ENCODE results near the gene PATL1. TPM values are rescaled to one million over a fixed set of nuclear protein-coding genes. Genes with fewer than 3 reads are reported as not detected.

PATL1 gene
- polyA plus RNA-seq, 2 donors: 7.3 to 12.6 TPM

DNA sequence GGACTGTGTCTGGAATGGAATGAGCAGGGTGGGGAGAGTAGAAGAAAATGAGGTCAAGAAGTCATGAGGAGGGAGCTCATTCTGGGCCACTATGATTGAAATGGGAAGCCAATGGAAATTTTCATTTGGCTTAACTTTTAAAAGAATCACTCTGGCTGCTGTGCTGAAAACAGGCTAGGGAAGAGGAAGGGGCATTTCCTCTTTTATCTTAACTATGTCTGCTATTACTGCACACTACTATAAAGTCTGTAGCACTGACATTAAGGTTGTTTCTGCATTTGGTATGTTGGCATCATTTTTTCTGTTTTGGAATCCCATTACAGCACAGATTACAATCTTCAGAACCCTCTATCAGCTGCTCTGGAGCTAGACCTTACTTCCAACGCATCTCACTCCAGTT lies 8.2 kb downstream of the PATL1 start:
- no peaks in the 10 kb centered on the region for H3K4me1 ChIP-seq (ENCODE audit: control insufficient read depth in 2 of 2, insufficient read depth in 2 of 2, low read length in 1 of 2)
- H3K4me3 ChIP-seq (ENCODE audit: low read depth in 1 of 2, low read length in 2 of 2): no peak overlapping the region
- 90 to 92% methylated on average over 1 of the region's 1 CpG for WGBS, 2 donors
- no peak overlapping the region for H3K27ac ChIP-seq (ENCODE audit: low read depth in 2 of 2, low read length in 1 of 2)
- no peaks in the 10 kb centered on the region for H3K9me3 ChIP-seq (ENCODE audit: control insufficient read depth in 2 of 2, insufficient read depth in 1 of 2, low read depth in 1 of 2, low read length in 1 of 2)
- H3K27me3 ChIP-seq (ENCODE audit: control insufficient read depth in 1 of 2, insufficient read depth in 2 of 2, low read length in 2 of 2): no peaks in the 10 kb centered on the region
- peaks cover 7 to 25% of the 10 kb centered on the region in 2 donors for H3K36me3 ChIP-seq (ENCODE audit: control insufficient read depth in 2 of 2, insufficient read depth in 2 of 2, low read length in 1 of 2)

DNA sequence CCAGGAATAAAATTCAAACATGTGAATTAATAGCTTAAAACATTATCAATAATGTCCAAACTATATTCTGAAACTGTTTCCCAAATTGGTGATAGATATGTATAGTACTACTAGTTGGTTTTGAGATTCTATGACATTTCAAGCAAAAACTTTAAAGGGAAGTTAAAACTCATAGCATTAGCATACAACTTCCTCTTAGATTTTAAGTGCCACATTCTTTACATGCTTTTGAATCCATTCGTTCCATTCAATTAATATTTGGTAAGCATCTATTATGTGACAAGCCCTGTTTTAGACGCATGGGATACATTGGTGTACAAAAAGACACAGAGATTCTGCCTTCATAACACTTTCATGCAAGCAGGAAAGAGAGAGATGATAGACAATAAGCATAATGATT lies 8.9 kb downstream of the PATL1 start:
- Histone ChIP-seq H3K4me3 (ENCODE audit: low read depth in 1 of 2, low read length in 2 of 2) (no peak overlapping the region), H3K4me1 (ENCODE audit: control insufficient read depth in 2 of 2, insufficient read depth in 2 of 2, low read length in 1 of 2) (no peaks in the 10 kb centered on the region), H3K9me3 (ENCODE audit: control insufficient read depth in 2 of 2, insufficient read depth in 1 of 2, low read depth in 1 of 2, low read length in 1 of 2) (no peaks in the 10 kb centered on the region), H3K27me3 (ENCODE audit: control insufficient read depth in 1 of 2, insufficient read depth in 2 of 2, low read length in 2 of 2) (no peaks in the 10 kb centered on the region), H3K36me3 (ENCODE audit: control insufficient read depth in 2 of 2, insufficient read depth in 2 of 2, low read length in 1 of 2) (peaks cover 7 to 27% of the 10 kb centered on the region in 2 donors), H3K27ac (ENCODE audit: low read depth in 2 of 2, low read length in 1 of 2) (no peak overlapping the region)
- 65 to 76% methylated on average over 2 of the region's 2 CpGs for WGBS, 2 donors

- no peaks in the 10 kb centered on the region for H3K4me1 ChIP-seq (ENCODE audit: control insufficient read depth in 2 of 2, insufficient read depth in 2 of 2, low read length in 1 of 2)
- H3K36me3 ChIP-seq (ENCODE audit: control insufficient read depth in 2 of 2, insufficient read depth in 2 of 2, low read length in 1 of 2): peaks cover 7 to 31% of the 10 kb centered on the region in 2 donors
- H3K27ac ChIP-seq (ENCODE audit: low read depth in 2 of 2, low read length in 1 of 2): no peak overlapping the region
- H3K27me3 ChIP-seq (ENCODE audit: control insufficient read depth in 1 of 2, insufficient read depth in 2 of 2, low read length in 2 of 2): no peaks in the 10 kb centered on the region
- H3K4me3 ChIP-seq (ENCODE audit: low read depth in 1 of 2, low read length in 2 of 2): no peak overlapping the region
- H3K9me3 ChIP-seq (ENCODE audit: control insufficient read depth in 2 of 2, insufficient read depth in 1 of 2, low read depth in 1 of 2, low read length in 1 of 2): no peaks in the 10 kb centered on the region
- 92 to 96% methylated on average over 5 of the region's 5 CpGs for WGBS, 2 donors
Observed at GRCh38 chr11:59658036-59658435, 10.8 kb downstream of the PATL1 start.

- no peaks in the 10 kb centered on the region for H3K4me1 ChIP-seq (ENCODE audit: control insufficient read depth in 2 of 2, insufficient read depth in 2 of 2, low read length in 1 of 2)
- no peaks in the 10 kb centered on the region for H3K27me3 ChIP-seq (ENCODE audit: control insufficient read depth in 1 of 2, insufficient read depth in 2 of 2, low read length in 2 of 2)
- H3K27ac ChIP-seq (ENCODE audit: low read depth in 2 of 2, low read length in 1 of 2): no peak overlapping the region
- no peak overlapping the region for H3K4me3 ChIP-seq (ENCODE audit: low read depth in 1 of 2, low read length in 2 of 2)
- 91% methylated on average over 4 of the region's 4 CpGs for WGBS, 2 donors
- H3K36me3 ChIP-seq (ENCODE audit: control insufficient read depth in 2 of 2, insufficient read depth in 2 of 2, low read length in 1 of 2): peaks cover 16 to 36% of the 10 kb centered on the region in 2 donors
- H3K9me3 ChIP-seq (ENCODE audit: control insufficient read depth in 2 of 2, insufficient read depth in 1 of 2, low read depth in 1 of 2, low read length in 1 of 2): no peaks in the 10 kb centered on the region
Observed at GRCh38 chr11:59654893-59655292, 13.9 kb downstream of the PATL1 start.

DNA sequence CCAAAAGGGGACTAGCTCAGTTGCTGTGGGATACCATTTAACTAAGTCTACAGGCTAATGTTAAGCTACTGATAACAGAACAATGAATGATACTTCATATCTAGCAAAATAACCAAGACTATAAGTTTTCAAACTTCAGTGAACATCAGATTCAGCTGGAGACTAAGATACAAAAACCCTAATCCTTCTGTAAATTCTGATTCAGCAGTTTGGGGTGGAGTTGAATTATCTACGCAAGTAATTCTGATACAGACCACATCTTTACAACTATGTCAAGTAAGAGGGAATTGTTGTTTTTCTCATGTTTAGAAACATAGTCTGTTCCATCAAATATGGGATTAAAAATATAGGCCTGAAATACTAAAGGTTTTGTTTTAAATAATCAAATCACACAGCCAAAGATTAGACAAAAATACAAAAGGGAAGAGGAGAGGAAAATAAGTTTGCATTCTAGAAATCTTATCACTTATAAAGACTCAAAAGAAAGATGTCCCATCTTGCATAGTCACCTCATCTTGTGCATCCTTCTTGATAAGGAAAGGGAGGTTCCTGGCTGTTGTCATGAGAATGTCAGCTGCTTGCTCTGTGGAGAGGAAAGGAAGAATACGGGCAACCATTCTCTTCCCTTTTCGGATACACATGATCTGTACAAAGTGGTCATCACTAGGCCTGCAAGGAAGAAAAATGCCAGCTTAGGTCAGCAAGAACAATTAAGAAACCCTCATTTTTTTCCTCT lies 21.4 kb downstream of the PATL1 start:
- Histone ChIP-seq H3K4me1 (ENCODE audit: control insufficient read depth in 2 of 2, insufficient read depth in 2 of 2, low read length in 1 of 2) (no peaks in the 10 kb centered on the region), H3K9me3 (ENCODE audit: control insufficient read depth in 2 of 2, insufficient read depth in 1 of 2, low read depth in 1 of 2, low read length in 1 of 2) (no peaks in the 10 kb centered on the region), H3K36me3 (ENCODE audit: control insufficient read depth in 2 of 2, insufficient read depth in 2 of 2, low read length in 1 of 2) (peaks cover 18 to 25% of the 10 kb centered on the region in 2 donors), H3K4me3 (ENCODE audit: low read depth in 1 of 2, low read length in 2 of 2) (no peak overlapping the region), H3K27me3 (ENCODE audit: control insufficient read depth in 1 of 2, insufficient read depth in 2 of 2, low read length in 2 of 2) (no peaks in the 10 kb centered on the region), H3K27ac (ENCODE audit: low read depth in 2 of 2, low read length in 1 of 2) (no peak overlapping the region)
- WGBS, 2 donors: 89 to 92% methylated on average over 3 of the region's 3 CpGs

DNA sequence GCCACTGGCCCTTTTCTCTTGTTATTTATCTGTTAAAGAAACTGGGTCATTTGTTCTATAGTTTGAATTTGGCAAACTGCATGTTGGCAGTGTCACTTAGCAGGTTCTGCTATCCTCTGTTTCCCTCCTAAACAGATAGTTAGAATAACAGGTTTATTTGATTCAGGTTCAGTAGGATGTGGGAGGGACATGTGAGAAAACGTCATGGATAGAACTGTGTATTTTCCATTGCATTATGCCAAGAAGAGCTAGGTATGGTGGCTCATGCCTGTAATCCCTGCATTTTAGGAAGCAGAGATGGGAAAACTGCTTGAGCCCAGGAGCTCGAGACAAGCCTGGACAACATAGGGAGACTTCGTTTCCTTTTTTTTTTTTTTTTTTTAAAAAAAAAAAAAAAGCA lies 24.3 kb downstream of the PATL1 start:
- Histone ChIP-seq H3K4me3 (ENCODE audit: low read depth in 1 of 2, low read length in 2 of 2) (no peak overlapping the region), H3K36me3 (ENCODE audit: control insufficient read depth in 2 of 2, insufficient read depth in 2 of 2, low read length in 1 of 2) (peaks cover 26% of the 10 kb centered on the region in 2 donors), H3K9me3 (ENCODE audit: control insufficient read depth in 2 of 2, insufficient read depth in 1 of 2, low read depth in 1 of 2, low read length in 1 of 2) (no peaks in the 10 kb centered on the region), H3K4me1 (ENCODE audit: control insufficient read depth in 2 of 2, insufficient read depth in 2 of 2, low read length in 1 of 2) (no peaks in the 10 kb centered on the region), H3K27ac (ENCODE audit: low read depth in 2 of 2, low read length in 1 of 2) (no peak overlapping the region), H3K27me3 (ENCODE audit: control insufficient read depth in 1 of 2, insufficient read depth in 2 of 2, low read length in 2 of 2) (no peaks in the 10 kb centered on the region)
- WGBS, 2 donors: 64 to 83% methylated on average over 3 of the region's 3 CpGs

GRCh38 chr11:59643390-59643789 lies 25.4 kb downstream of the PATL1 start:
- Histone ChIP-seq H3K4me3 (ENCODE audit: low read depth in 1 of 2, low read length in 2 of 2) (no peak overlapping the region), H3K27me3 (ENCODE audit: control insufficient read depth in 1 of 2, insufficient read depth in 2 of 2, low read length in 2 of 2) (no peaks in the 10 kb centered on the region), H3K4me1 (ENCODE audit: control insufficient read depth in 2 of 2, insufficient read depth in 2 of 2, low read length in 1 of 2) (no peaks in the 10 kb centered on the region), H3K36me3 (ENCODE audit: control insufficient read depth in 2 of 2, insufficient read depth in 2 of 2, low read length in 1 of 2) (peaks cover 26 to 29% of the 10 kb centered on the region in 2 donors), H3K9me3 (ENCODE audit: control insufficient read depth in 2 of 2, insufficient read depth in 1 of 2, low read depth in 1 of 2, low read length in 1 of 2) (no peaks in the 10 kb centered on the region), H3K27ac (ENCODE audit: low read depth in 2 of 2, low read length in 1 of 2) (no peak overlapping the region)
- WGBS, 2 donors: 90 to 97% methylated on average over 3 of the region's 3 CpGs

- no peak overlapping the region for H3K27ac ChIP-seq (ENCODE audit: low read depth in 2 of 2, low read length in 1 of 2)
- H3K27me3 ChIP-seq (ENCODE audit: control insufficient read depth in 1 of 2, insufficient read depth in 2 of 2, low read length in 2 of 2): no peaks in the 10 kb centered on the region
- H3K4me1 ChIP-seq (ENCODE audit: control insufficient read depth in 2 of 2, insufficient read depth in 2 of 2, low read length in 1 of 2): no peaks in the 10 kb centered on the region
- no peaks in the 10 kb centered on the region for H3K9me3 ChIP-seq (ENCODE audit: control insufficient read depth in 2 of 2, insufficient read depth in 1 of 2, low read depth in 1 of 2, low read length in 1 of 2)
- WGBS, 2 donors: 95 to 98% methylated on average over 3 of the region's 3 CpGs
- H3K4me3 ChIP-seq (ENCODE audit: low read depth in 1 of 2, low read length in 2 of 2): no peak overlapping the region
- H3K36me3 ChIP-seq (ENCODE audit: control insufficient read depth in 2 of 2, insufficient read depth in 2 of 2, low read length in 1 of 2): peaks cover 26 to 32% of the 10 kb centered on the region in 2 donors
Observed at GRCh38 chr11:59641156-59641555, 27.7 kb downstream of the PATL1 start.

DNA sequence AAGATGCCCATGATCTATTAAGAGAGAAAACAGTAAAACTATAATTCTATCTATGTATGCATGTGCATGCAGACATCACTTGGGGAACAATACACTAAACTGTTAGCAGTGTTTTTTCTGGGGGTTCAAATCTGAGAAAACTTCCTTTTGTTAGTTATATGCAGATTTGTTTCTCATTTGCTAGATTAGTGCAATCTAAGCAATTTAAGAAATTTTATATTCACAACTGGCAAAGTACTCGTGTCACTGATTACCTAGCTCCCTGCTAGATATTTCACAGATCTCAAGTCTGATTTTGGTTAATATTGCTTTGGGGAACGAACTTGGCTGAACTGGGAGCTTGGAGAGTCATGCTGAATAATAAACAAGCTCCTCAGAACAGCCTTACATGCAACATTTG lies 38.3 kb downstream of the PATL1 start:
- H3K36me3 ChIP-seq (ENCODE audit: control insufficient read depth in 2 of 2, insufficient read depth in 2 of 2, low read length in 1 of 2): no peaks in the 10 kb centered on the region
- WGBS, 2 donors: 86 to 90% methylated on average over 2 of the region's 2 CpGs

DNA sequence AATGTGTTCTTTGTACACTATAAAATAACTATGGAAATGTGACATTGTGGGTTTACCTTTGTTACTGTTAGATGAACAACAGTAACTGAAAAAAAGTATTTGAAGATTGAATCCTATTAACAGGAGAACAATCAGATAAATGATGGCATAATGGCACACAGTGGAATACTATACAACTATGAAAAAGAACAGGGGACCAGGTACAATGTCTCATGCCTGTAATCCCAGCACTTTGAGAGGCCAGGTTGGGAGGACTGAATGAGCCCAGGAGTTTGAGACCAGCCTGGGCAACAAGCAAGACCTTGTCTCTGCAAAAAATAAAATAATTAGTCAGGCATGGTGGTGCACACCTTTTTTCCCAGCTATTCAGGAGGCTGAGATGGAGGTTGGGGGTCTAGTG lies 38.8 kb downstream of the PATL1 start:
- Histone ChIP-seq H3K4me1 (ENCODE audit: control insufficient read depth in 2 of 2, insufficient read depth in 2 of 2, low read length in 1 of 2) (no peaks in the 10 kb centered on the region), H3K27me3 (ENCODE audit: control insufficient read depth in 1 of 2, insufficient read depth in 2 of 2, low read length in 2 of 2) (no peaks in the 10 kb centered on the region), H3K27ac (ENCODE audit: low read depth in 2 of 2, low read length in 1 of 2) (no peak overlapping the region), H3K36me3 (ENCODE audit: control insufficient read depth in 2 of 2, insufficient read depth in 2 of 2, low read length in 1 of 2) (no peaks in the 10 kb centered on the region), H3K9me3 (ENCODE audit: control insufficient read depth in 2 of 2, insufficient read depth in 1 of 2, low read depth in 1 of 2, low read length in 1 of 2) (no peaks in the 10 kb centered on the region), H3K4me3 (ENCODE audit: low read depth in 1 of 2, low read length in 2 of 2) (no peak overlapping the region)

More for the DNA sequence above, 38.3 kb downstream of the PATL1 start:
- no peaks in the 10 kb centered on the region for H3K9me3 ChIP-seq (ENCODE audit: control insufficient read depth in 2 of 2, insufficient read depth in 1 of 2, low read depth in 1 of 2, low read length in 1 of 2)
- H3K4me3 ChIP-seq (ENCODE audit: low read depth in 1 of 2, low read length in 2 of 2): no peak overlapping the region
- no peaks in the 10 kb centered on the region for H3K27me3 ChIP-seq (ENCODE audit: control insufficient read depth in 1 of 2, insufficient read depth in 2 of 2, low read length in 2 of 2)
- no peaks in the 10 kb centered on the region for H3K4me1 ChIP-seq (ENCODE audit: control insufficient read depth in 2 of 2, insufficient read depth in 2 of 2, low read length in 1 of 2)
- no peak overlapping the region for H3K27ac ChIP-seq (ENCODE audit: low read depth in 2 of 2, low read length in 1 of 2)
